Measurements from ENCODE around the gene VPS72. TPM values are rescaled to one million over a fixed set of nuclear protein-coding genes. Genes with fewer than 3 reads are reported as not detected.

VPS72 gene
- total and polyA plus RNA-seq, 9 of the 15 experiments (the other 6 are each of a cell fraction or from before 2014, with no cell fraction given), result 7.2 to 131 (median 75.7) TPM

GRCh38 chr1:151189637-151190445 lies at the start of gene VPS72 (continued):
- TF ChIP-seq RBM34 (IDR thresholded peaks at IDR 0.05; ENCODE audit: borderline replicate concordance, insufficient read depth, low read length), result no peak
- no peak for TF ChIP-seq MCM5 (IDR thresholded peaks at IDR 0.05; ENCODE audit: low read depth)
- peak; percentile 91 for TF ChIP-seq GABPA (tag; conservative IDR thresholded peaks at IDR 0.05; ENCODE audit: low read depth)
- 0 out of 2 replicates have a peak, but pooled peaks have one; percentile 9 for TF ChIP-seq TAL1 (IDR thresholded peaks at IDR 0.05)
- TF ChIP-seq MNT (conservative IDR thresholded peaks at IDR 0.05), result peak; percentile 75 to 89
- TF ChIP-seq DNMT1 (IDR thresholded peaks at IDR 0.05), result 0 out of 2 replicates have a peak, but pooled peaks have one; percentile 17
- peak in 1 of 2 experiments; percentile 70; a peak in 1 of 3 replicates for TF ChIP-seq CBX3 (IDR thresholded peaks at IDR 0.05; ENCODE audit: borderline replicate concordance in 1 of 2, low read length in 2 of 2)
- TF ChIP-seq EP300 (IDR thresholded peaks at IDR 0.05; ENCODE audit: low read length), result peak; percentile 32
- no peak for TF ChIP-seq RFX5 (IDR thresholded peaks at IDR 0.05; ENCODE audit: low read depth, low read length)
- peak; percentile 89 for TF ChIP-seq RBFOX2 (IDR thresholded peaks at IDR 0.05; ENCODE audit: low read depth, low read length)
- peak; percentile 93 for TF ChIP-seq PHF20 (IDR thresholded peaks at IDR 0.05; ENCODE audit: partially characterized antibody)
- no peak for TF ChIP-seq DDX20 (tag; IDR thresholded peaks at IDR 0.05; ENCODE audit: low read depth)
- no peak for TF ChIP-seq THAP7 (CRISPR knock-in tag; IDR thresholded peaks at IDR 0.05)
- no peak for TF ChIP-seq CBX8 (IDR thresholded peaks at IDR 0.05; ENCODE audit: borderline replicate concordance, extremely low read depth, low read depth, low read length, poor library complexity, severe bottlenecking)
- TF ChIP-seq PHF21A (IDR thresholded peaks at IDR 0.05; ENCODE audit: borderline replicate concordance, low read depth), result peak; percentile 72; the same call in 1 of the 2 replicates
- TF ChIP-seq ESRRA (IDR thresholded peaks at IDR 0.05; ENCODE audit: borderline replicate concordance, low read depth), result peak; percentile 73
- TF ChIP-seq MYC (IDR thresholded peaks at IDR 0.05; ENCODE audit: low read depth, low read length), result peak; percentile 82
- TF ChIP-seq MYC (CRISPR knock-in tag; IDR thresholded peaks at IDR 0.05; ENCODE audit: borderline replicate concordance, low read depth), result no peak
- peak; percentile 85 for TF ChIP-seq NEUROD1 (IDR thresholded peaks at IDR 0.05; ENCODE audit: borderline replicate concordance, low read depth, low read length, partially characterized antibody)
- TF ChIP-seq E2F8 (IDR thresholded peaks at IDR 0.05; ENCODE audit: low read depth, partially characterized antibody), result peak; percentile 76
- 0 out of 2 replicates have a peak, but pooled peaks have one; percentile 33 for TF ChIP-seq TCF7L2 (IDR thresholded peaks at IDR 0.05; ENCODE audit: low read depth, low read length)
- TF ChIP-seq TBL1XR1 (IDR thresholded peaks at IDR 0.05; ENCODE audit: low read length in 2 of 2), result peak in 1 of 2 experiments; percentile 52; a peak in 1 of 4 replicates
- TF ChIP-seq RCOR1 (IDR thresholded peaks at IDR 0.05; ENCODE audit: borderline replicate concordance in 1 of 2, low read depth in 2 of 2, low read length in 2 of 2), result peak in 1 of 2 experiments; percentile 72; a peak in 2 of 4 replicates

Measured in K562 (cell line).